Esophagus squamous epithelium (tissue), 4 donors: ENCODE results near the gene GALNT14.

Experiments used
- CTCF ChIP-seq, 6 experiments: fragments of 450-650 bp in 4 of 6; fragments of 200-600 bp in 2 of 6; sonication (generic) in 2 of 6; IDR thresholded peaks; one replicate each; pipeline ENCODE4 v1.5.1; 2016 to 2019; ENCODE audit warnings: antibody characterized with exemption in 6 of 6, mild to moderate bottlenecking in 4 of 6, moderate library complexity in 4 of 6
- POLR2A ChIP-seq, 4 donors: fragments of 450-650 bp; IDR thresholded peaks; one replicate each; pipeline ENCODE4 v1.6.1; 2017; ENCODE audit warnings: antibody characterized with exemption in 4 of 4, mild to moderate bottlenecking in 4 of 4, moderate library complexity in 3 of 4

DNA sequence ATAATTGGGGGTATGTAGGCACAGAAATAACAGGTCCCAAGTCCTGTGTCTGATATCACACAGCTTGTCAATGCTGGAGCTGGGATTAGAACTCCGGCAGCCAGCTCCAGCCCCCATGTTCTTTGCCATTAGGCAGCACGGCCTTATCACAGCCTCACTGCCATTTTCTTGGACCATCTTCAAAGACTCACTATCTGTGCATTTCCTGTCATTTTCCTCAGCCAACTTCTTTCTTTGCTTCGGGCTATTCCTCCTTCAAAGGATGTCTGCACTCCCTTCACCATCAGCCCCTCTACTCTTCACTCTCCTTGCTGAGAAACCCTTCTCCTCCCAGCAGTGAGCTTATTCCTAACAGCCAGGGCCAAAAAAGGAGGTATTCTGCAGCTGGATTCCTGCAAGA lies 139.6 kb downstream of the GALNT14 start:
- TF ChIP-seq CTCF (IDR thresholded peaks at IDR 0.05): no peak
- no peak for TF ChIP-seq POLR2A (IDR thresholded peaks at IDR 0.05)
